Measurements from ENCODE around the gene HADH.

Gene HADH

DNA sequence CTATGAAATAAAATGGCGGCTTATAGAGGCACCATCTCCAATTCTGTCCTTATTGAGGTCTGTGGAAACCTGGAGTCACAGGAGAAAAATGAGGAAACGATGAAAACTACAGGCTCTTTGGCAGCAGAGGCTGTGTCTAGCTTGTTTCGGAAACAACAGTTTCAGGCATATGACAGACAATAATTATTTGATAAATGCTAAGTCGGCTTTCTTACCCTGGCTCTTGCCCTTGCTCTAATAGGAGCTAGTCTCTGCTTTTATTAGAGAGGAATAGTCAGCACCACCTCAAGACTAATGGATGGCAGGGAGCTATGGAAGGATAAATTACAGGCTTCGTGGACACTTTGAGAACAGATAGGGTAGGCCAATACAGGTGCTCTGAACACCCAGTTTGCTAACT lies 24.3 kb downstream of the HADH start:
- TF ChIP-seq, protein P1, sequence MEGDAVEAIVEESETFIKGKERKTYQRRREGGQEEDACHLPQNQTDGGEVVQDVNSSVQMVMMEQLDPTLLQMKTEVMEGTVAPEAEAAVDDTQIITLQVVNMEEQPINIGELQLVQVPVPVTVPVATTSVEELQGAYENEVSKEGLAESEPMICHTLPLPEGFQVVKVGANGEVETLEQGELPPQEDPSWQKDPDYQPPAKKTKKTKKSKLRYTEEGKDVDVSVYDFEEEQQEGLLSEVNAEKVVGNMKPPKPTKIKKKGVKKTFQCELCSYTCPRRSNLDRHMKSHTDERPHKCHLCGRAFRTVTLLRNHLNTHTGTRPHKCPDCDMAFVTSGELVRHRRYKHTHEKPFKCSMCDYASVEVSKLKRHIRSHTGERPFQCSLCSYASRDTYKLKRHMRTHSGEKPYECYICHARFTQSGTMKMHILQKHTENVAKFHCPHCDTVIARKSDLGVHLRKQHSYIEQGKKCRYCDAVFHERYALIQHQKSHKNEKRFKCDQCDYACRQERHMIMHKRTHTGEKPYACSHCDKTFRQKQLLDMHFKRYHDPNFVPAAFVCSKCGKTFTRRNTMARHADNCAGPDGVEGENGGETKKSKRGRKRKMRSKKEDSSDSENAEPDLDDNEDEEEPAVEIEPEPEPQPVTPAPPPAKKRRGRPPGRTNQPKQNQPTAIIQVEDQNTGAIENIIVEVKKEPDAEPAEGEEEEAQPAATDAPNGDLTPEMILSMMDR (IDR thresholded peaks at IDR 0.05; ENCODE audit: control insufficient read depth, extremely low read depth, insufficient read depth): no peak
- no peak for DNase-seq (ENCODE audit: low read depth)

DNA sequence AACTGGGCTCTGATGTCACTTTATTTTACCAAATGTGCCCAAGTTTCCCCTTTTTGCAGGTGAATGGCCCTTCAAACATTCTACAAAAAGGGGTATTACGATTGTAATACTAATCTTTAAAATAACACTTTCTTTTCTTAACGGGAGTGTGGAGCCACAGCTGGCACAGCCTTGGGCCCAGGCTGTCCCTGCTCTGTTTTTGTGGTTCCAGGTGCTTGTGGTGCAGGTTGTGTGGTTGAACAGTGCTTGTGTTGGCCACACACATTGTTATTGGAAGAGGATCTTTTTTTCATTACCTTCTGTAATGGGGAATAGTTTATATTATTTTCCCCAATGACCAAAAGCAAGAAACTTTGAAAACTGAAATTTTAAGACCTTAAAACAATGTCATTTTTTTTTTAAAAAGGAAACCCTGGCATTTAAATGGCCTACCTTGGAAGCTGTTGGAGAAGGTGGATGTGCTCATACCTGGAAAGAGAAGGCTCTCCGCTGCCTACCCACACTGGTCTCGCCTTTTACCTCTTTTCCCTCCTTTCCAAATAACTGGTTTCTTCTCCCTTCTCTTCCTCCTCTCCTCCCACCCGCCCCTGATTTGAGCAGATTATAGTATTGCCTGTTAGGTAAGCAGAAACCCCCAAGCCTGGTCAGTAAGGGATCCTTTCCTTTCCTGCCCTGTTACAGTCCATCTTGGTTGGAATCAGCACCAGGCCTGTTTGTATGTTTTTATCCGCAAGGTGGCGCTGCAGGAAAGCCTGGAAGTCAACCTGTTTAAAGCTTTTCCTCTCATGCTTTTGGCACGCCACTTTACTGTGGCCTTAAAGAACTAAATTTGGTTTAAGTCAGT lies 28.6 kb downstream of the HADH start:
- no peak overlapping the region for H3K4me3 ChIP-seq (ENCODE audit: low read depth, low read length)
- peak; percentile 40 for DNase-seq (ENCODE audit: low read depth)
- TF ChIP-seq, protein P1 (IDR thresholded peaks at IDR 0.05; ENCODE audit: control insufficient read depth, extremely low read depth, insufficient read depth): peak; percentile 76

More for the DNA sequence above, 24.3 kb downstream of the HADH start:
- no peak overlapping the region for H3K4me3 ChIP-seq (ENCODE audit: low read depth, low read length)

DNA sequence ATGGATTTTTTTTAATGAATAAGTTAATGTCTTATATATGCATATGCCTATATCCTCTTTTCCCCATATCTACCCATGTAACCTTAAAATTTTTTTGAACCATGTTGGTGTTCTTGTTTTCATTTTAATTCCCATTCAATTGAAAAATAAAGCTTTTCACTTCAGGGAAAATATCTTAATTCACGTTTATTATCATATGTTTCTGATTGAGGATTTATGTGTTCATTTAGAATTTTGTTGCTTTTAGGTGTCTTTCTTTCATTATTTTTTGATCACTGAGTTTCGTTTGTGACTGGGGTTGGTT lies 29.1 kb downstream of the HADH start:
- TF ChIP-seq, protein P1 (IDR thresholded peaks at IDR 0.05; ENCODE audit: control insufficient read depth, extremely low read depth, insufficient read depth): no peak
- H3K4me3 ChIP-seq (ENCODE audit: low read depth, low read length): no peak overlapping the region
- no peak for DNase-seq (ENCODE audit: low read depth)

DNA sequence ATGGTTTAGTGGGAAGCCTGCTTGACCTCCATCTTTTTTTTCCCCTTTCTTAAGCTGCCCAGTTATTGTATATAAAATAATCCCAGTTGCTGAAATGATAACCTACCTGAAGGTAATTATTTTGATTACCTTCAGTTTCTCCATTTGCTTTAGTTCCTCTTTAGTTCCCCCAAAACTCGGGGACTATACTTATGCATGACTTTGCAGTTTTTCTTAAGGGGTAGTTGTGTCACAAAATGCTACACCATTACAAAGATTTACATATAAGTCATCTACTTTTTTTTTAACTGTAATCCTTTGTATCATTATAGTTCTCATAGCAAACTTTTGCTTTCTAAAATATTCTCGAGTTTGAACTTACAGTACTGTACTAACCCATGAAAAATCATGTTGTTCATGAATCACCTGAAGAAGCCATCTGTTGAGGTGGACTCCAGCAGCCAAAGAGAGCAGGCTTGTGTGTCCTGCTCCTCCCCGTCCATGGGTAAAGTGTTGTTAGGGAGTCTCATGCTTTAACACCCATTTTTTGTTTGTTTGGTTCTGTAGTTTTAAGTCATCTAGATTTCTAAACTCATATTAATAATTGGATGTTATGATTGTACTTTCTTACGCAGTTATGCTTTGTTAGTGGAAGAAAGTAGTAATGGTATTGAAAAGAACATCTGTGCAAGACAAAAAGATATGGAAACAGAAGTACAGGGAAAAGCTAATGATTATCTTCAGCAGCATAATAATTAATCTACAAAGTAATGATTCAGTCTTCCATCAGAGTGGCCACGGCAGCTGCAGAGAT lies 34.6 kb downstream of the HADH start:
- DNase-seq (ENCODE audit: low read depth): no peak
- H3K4me3 ChIP-seq (ENCODE audit: low read depth, low read length): no peak overlapping the region
- TF ChIP-seq, protein P1 (IDR thresholded peaks at IDR 0.05; ENCODE audit: control insufficient read depth, extremely low read depth, insufficient read depth): no peak

DNA sequence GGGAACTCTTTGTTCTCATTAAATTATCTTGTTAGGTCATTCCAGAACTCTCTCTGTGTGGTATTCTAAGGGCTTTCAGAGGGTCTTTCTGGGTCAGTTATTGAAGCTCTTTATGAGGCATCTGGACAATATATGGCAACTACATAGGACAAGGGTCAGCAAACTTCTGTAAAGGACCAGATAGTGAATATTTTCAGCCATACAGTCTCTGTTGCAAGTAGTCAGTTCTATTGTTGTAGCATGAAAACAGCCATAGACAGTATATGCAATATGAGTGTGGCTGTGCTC lies 35.1 kb downstream of the HADH start:
- H3K4me3 ChIP-seq (ENCODE audit: low read depth, low read length): no peak overlapping the region
- TF ChIP-seq, protein P1 (IDR thresholded peaks at IDR 0.05; ENCODE audit: control insufficient read depth, extremely low read depth, insufficient read depth): no peak
- DNase-seq (ENCODE audit: low read depth): no peak

DNA sequence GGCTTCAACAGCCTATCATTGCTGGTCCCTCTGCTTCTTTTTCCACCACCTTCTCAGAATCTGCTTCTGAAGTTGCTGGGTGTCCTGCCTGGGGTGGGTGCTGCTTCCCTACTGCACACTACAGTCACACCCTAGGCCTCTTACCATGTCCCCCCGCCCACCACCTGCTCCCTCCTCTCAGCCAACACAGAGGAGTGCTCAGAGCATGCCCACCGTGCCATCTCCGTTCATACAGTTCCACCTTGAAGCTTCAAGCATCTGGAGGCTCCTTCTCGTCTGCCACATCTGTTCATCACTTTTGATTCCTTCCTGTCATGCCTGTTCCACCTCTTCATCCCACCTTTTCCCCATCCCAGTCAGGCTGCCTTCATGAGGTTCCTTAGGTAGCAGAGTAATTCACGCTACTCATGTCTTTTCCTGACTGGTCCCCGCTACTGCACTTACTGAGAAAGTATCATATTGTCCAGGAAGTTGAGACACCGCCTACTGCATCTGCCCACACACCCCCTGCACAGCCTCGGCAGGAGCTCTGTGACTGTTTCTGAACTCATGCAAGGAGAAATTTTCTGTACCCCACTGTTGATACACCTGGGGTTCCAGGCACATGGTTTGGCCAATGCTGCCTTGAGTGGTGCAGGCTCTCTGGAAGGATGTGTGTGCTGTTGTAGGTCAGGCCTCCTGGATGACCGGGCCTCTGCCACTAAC lies 39.5 kb downstream of the HADH start:
- TF ChIP-seq, protein P1 (IDR thresholded peaks at IDR 0.05; ENCODE audit: control insufficient read depth, extremely low read depth, insufficient read depth): no peak
- no peak overlapping the region for H3K4me3 ChIP-seq (ENCODE audit: low read depth, low read length)
- no peak for DNase-seq (ENCODE audit: low read depth)

All from LNCaP clone FGC (cell line).